ENCODE data around the gene RBMS3. TPM values are rescaled to one million over a fixed set of nuclear protein-coding genes. Genes with fewer than 3 reads are reported as not detected.

The RBMS3 gene
- total RNA-seq, 1 experiment from 2014 or later, result 5.9 TPM

DNA sequence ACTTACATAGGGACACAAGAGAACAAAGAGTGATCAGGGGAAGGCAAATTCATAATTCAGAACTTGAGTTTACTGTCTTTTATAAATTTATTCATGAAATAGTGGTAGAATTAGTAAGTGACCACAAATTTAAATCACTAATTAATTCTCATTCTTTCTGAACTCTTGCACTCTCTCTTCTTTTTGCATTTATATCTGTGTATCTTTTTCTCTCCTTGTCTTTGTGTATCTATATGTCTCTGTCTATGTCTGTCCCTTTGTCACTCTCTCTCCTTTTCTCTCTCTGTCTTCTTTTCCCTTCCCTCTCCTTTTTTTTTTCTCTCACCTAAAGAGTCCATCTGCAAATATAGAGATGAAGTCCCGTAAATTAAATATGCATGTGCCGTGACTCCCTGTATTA, 31.5 kb downstream of the RBMS3 start:
- Histone ChIP-seq H3K9me3 (ENCODE audit: low read depth, low read length, poor library complexity, severe bottlenecking) (no peaks in the 10 kb centered on the region), H3K4me3 (ENCODE audit: low read depth, low read length, poor library complexity, severe bottlenecking) (no peak overlapping the region), H3K27ac (ENCODE audit: low read depth, low read length, poor library complexity, severe bottlenecking) (no peak overlapping the region), H3K27me3 (replicated peaks; ENCODE audit: insufficient read depth, low read depth, low read length, poor library complexity) (no peaks in the 10 kb centered on the region), H3K4me1 (ENCODE audit: insufficient read depth, low read length, poor library complexity, severe bottlenecking) (peaks cover 3% of the 10 kb centered on the region), H3K36me3 (ENCODE audit: insufficient read depth, low read length, poor library complexity, severe bottlenecking) (no peaks in the 10 kb centered on the region)
- no TSS peak for BruUV-seq (replicated peaks)
- intact Hi-C loops (cut with micrococcal nuclease; ENCODE audit: unreplicated experiment), result no loop called here
- DNase-seq (ENCODE audit: low spot score), result no peak
- no peak for TF ChIP-seq EZH2 (IDR thresholded peaks at IDR 0.05; ENCODE audit: borderline replicate concordance, low read depth, low read length, poor library complexity, severe bottlenecking)
- TF ChIP-seq, protein P1, sequence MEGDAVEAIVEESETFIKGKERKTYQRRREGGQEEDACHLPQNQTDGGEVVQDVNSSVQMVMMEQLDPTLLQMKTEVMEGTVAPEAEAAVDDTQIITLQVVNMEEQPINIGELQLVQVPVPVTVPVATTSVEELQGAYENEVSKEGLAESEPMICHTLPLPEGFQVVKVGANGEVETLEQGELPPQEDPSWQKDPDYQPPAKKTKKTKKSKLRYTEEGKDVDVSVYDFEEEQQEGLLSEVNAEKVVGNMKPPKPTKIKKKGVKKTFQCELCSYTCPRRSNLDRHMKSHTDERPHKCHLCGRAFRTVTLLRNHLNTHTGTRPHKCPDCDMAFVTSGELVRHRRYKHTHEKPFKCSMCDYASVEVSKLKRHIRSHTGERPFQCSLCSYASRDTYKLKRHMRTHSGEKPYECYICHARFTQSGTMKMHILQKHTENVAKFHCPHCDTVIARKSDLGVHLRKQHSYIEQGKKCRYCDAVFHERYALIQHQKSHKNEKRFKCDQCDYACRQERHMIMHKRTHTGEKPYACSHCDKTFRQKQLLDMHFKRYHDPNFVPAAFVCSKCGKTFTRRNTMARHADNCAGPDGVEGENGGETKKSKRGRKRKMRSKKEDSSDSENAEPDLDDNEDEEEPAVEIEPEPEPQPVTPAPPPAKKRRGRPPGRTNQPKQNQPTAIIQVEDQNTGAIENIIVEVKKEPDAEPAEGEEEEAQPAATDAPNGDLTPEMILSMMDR (conservative IDR thresholded peaks at IDR 0.05; ENCODE audit: low read depth, low read length), result no peak
- ChIA-PET POLR2A (ENCODE audit: low non-redundant PET) (no interaction called here), CTCF (no interaction called here)

DNA sequence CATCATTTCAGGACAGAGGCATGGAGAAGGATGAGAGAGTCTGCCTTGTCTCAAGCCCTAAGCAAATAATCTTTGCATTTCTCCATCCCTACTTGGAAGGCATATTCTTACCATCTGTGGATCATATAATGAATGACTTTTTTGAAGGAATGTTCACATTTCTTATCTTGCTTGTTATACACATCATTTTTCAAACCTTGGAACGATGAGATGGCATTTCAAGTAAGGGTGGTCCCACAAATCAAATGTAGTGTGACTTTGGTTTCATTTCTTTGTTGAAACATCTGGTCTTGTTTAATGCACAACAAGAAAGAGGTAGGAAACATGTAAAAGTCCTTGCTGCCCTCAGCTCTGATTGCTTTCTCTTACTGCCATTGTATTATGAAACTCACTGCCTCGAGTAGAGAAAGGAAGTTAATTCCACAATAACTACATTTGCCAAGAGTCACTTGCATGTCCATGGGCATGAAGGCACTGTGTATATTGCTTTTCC, 32.1 kb downstream of the RBMS3 start:
- BruUV-seq (replicated peaks), result no TSS peak
- ChIA-PET POLR2A (ENCODE audit: low non-redundant PET) (no interaction called here), CTCF (no interaction called here)
- H3K9me3 ChIP-seq (ENCODE audit: low read depth, low read length, poor library complexity, severe bottlenecking), result no peaks in the 10 kb centered on the region
- no peaks in the 10 kb centered on the region for H3K36me3 ChIP-seq (ENCODE audit: insufficient read depth, low read length, poor library complexity, severe bottlenecking)
- DNase-seq (ENCODE audit: low spot score), result no peak
- intact Hi-C loops (cut with micrococcal nuclease; ENCODE audit: unreplicated experiment), result no loop called here
- no peaks in the 10 kb centered on the region for H3K27me3 ChIP-seq (replicated peaks; ENCODE audit: insufficient read depth, low read depth, low read length, poor library complexity)
- no peak for TF ChIP-seq EZH2 (IDR thresholded peaks at IDR 0.05; ENCODE audit: borderline replicate concordance, low read depth, low read length, poor library complexity, severe bottlenecking)
- TF ChIP-seq, protein P1 (conservative IDR thresholded peaks at IDR 0.05; ENCODE audit: low read depth, low read length), result no peak
- H3K27ac ChIP-seq (ENCODE audit: low read depth, low read length, poor library complexity, severe bottlenecking), result no peak overlapping the region
- peaks cover 10% of the 10 kb centered on the region for H3K4me1 ChIP-seq (ENCODE audit: insufficient read depth, low read length, poor library complexity, severe bottlenecking)
- no peak overlapping the region for H3K4me3 ChIP-seq (ENCODE audit: low read depth, low read length, poor library complexity, severe bottlenecking)

DNA sequence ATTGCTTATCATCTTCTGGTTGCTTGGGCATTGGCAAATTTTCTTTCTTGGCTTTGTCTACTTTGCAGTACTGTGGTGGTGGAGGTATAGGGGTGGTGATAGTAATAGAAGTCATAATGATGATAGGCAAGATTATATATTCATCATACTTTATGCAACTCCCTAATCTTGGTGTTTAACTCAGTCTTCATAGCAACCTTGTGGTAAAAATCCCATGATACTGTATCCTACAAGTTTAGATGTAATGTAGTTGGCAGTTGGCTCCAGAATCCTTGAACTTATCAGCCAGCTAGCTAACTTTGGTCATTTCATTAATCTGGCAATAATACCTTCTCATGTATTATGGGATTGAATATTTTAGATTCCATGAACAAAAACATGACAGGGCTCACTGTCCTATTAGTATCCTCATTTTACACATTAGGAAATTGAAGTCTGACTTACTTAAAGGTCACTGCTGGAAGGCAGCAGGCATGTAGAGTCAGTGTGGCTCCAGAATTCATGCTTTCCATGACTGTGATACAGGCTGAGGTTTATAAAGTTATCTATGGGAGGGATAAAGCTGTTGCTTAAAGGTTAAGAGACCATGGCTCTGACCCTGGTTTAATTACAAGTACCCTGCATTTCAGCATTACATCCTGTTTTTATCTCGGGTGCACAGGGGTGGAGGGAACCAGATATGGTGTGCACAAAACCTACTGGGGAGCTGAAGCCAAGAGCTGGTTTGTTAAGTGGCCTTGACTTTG, 33.3 kb downstream of the RBMS3 start:
- Histone ChIP-seq H3K4me1 (ENCODE audit: insufficient read depth, low read length, poor library complexity, severe bottlenecking) (peaks cover 13% of the 10 kb centered on the region), H3K27me3 (replicated peaks; ENCODE audit: insufficient read depth, low read depth, low read length, poor library complexity) (no peaks in the 10 kb centered on the region), H3K4me3 (ENCODE audit: low read depth, low read length, poor library complexity, severe bottlenecking) (no peak overlapping the region), H3K36me3 (ENCODE audit: insufficient read depth, low read length, poor library complexity, severe bottlenecking) (no peaks in the 10 kb centered on the region), H3K27ac (ENCODE audit: low read depth, low read length, poor library complexity, severe bottlenecking) (no peak overlapping the region), H3K9me3 (ENCODE audit: low read depth, low read length, poor library complexity, severe bottlenecking) (no peaks in the 10 kb centered on the region)
- ChIA-PET CTCF (no interaction called here), POLR2A (ENCODE audit: low non-redundant PET) (no interaction called here)
- no peak for DNase-seq (ENCODE audit: low spot score)
- TF ChIP-seq, protein P1 (conservative IDR thresholded peaks at IDR 0.05; ENCODE audit: low read depth, low read length), result no peak
- no peak for TF ChIP-seq EZH2 (IDR thresholded peaks at IDR 0.05; ENCODE audit: borderline replicate concordance, low read depth, low read length, poor library complexity, severe bottlenecking)
- intact Hi-C loops (cut with micrococcal nuclease; ENCODE audit: unreplicated experiment), result no loop called here
- BruUV-seq (replicated peaks), result no TSS peak

All from A673 (cell line).